Measurements from ENCODE around the gene SMIM38. TPM values are rescaled to one million over a fixed set of nuclear protein-coding genes. Genes with fewer than 3 reads are reported as not detected.

SMIM38 gene
- total and polyA plus RNA-seq, 2 experiments from 2014 or later, result 0.38 TPM; not detected in 1

DNA sequence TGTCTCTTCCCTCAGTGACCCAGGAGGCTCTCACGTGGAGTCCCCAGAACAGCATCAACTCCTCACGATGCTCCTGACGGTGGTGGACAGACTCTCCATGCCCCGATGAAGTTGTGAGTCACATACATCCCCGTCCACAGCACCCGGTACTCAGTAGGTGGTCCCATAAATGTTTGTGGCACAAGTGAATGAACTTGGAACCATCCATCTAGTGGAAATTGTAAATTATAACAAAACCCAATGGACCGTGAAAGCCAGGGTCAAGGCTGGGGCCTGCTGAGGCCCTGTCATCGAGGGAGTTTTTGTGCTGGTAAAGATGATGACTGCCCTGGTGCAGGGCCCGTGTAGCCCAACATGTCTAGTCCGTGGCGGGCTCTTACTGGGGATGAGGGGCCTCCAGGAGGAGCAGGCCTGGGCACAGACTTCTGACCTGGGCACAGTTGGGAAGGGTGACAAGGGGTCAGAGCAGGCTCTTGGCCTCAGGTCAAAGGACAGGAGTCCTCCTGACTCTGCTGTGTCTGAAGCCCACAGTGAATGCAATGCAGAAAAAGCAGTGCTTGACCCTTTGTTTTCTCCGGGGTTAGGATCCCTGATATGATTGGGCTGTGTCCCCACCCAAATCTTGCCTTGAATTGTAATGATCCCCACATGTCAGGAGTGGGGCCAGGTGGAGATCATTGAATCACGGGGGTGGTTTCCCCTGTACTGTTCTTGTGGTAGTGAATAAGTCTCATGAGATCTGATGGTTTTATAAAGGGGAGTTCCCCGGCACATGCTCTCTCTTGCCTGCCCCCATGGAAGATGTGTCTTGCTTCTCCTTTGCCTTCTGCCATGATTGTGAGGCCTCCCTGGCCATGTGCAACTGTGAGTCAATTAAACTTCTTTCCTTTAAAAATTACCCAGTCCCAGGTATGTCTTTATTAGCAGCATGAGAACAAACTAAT is 20.0 kb upstream of the SMIM38 start:
- no peaks in the 10 kb centered on the region for H3K27me3 ChIP-seq (ENCODE audit: insufficient read depth)
- Mint-ChIP-seq H3K27ac (no peak overlapping the region), H3K4me3 (no peak overlapping the region), H3K36me3 (ENCODE audit: low read depth) (peaks cover 12% of the 10 kb centered on the region; the same call in 2 of the 3 replicates), H3K27me3 (ENCODE audit: insufficient read depth, low read depth, poor library complexity) (peaks cover 11% of the 10 kb centered on the region), H3K4me1 (peaks cover 4% of the 10 kb centered on the region; the same call in 1 of the 3 replicates), H3K9me3 (peaks cover 17% of the 10 kb centered on the region)
- no peak for ATAC-seq
- peaks cover 8% of the 10 kb centered on the region for H3K36me3 ChIP-seq (ENCODE audit: insufficient read depth)
- no peaks in the 10 kb centered on the region for H3K9me2 ChIP-seq (ENCODE audit: insufficient read depth)
- H3K4me3 ChIP-seq, result no peak overlapping the region
- H3F3A ChIP-seq (replicated peaks; ENCODE audit: low read depth), result no peaks in the 10 kb centered on the region
- no peaks in the 10 kb centered on the region for H3K79me2 ChIP-seq (replicated peaks; ENCODE audit: insufficient read depth)
- no peak overlapping the region for H3K27ac ChIP-seq (ENCODE audit: low read depth)
- DNase-seq (ENCODE audit: low spot score), result no peak
- H2AFZ ChIP-seq, result no peak overlapping the region
- no peak for TF ChIP-seq JUNB (IDR thresholded peaks at IDR 0.05; ENCODE audit: unreplicated experiment)
- TF ChIP-seq, protein P1, sequence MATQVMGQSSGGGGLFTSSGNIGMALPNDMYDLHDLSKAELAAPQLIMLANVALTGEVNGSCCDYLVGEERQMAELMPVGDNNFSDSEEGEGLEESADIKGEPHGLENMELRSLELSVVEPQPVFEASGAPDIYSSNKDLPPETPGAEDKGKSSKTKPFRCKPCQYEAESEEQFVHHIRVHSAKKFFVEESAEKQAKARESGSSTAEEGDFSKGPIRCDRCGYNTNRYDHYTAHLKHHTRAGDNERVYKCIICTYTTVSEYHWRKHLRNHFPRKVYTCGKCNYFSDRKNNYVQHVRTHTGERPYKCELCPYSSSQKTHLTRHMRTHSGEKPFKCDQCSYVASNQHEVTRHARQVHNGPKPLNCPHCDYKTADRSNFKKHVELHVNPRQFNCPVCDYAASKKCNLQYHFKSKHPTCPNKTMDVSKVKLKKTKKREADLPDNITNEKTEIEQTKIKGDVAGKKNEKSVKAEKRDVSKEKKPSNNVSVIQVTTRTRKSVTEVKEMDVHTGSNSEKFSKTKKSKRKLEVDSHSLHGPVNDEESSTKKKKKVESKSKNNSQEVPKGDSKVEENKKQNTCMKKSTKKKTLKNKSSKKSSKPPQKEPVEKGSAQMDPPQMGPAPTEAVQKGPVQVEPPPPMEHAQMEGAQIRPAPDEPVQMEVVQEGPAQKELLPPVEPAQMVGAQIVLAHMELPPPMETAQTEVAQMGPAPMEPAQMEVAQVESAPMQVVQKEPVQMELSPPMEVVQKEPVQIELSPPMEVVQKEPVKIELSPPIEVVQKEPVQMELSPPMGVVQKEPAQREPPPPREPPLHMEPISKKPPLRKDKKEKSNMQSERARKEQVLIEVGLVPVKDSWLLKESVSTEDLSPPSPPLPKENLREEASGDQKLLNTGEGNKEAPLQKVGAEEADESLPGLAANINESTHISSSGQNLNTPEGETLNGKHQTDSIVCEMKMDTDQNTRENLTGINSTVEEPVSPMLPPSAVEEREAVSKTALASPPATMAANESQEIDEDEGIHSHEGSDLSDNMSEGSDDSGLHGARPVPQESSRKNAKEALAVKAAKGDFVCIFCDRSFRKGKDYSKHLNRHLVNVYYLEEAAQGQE (IDR thresholded peaks at IDR 0.05; ENCODE audit: unreplicated experiment), result no peak
- H3K4me2 ChIP-seq, result no peak overlapping the region
- no peaks in the 10 kb centered on the region for H4K20me1 ChIP-seq (replicated peaks; ENCODE audit: insufficient read depth)
- no peaks in the 10 kb centered on the region for H3K4me1 ChIP-seq (ENCODE audit: insufficient read depth)

DNA sequence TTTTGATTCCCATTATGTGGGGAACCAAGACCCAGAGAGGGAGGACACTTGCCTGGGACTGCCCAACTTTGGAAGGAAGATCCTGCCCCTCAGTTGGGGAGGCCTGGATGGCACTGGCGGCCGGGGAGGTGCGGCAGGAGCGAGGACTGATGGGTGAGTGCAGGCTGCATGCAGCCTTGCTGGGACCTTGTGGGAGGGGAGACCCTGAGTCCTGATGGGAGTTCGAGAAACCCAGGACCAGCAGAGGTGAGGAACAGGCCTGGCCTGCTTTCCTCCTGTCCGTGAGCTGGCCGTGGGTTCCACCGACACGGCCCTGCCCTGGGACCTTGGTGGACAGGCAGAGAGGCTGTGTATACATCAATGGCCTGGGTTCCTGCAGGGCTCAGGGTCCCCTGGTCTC is 19.3 kb upstream of the SMIM38 start:
- H3K36me3 ChIP-seq (ENCODE audit: insufficient read depth), result peaks cover 8% of the 10 kb centered on the region
- H3K4me1 ChIP-seq (ENCODE audit: insufficient read depth), result no peaks in the 10 kb centered on the region
- Mint-ChIP-seq H3K4me3 (no peak overlapping the region), H3K9me3 (peaks cover 17% of the 10 kb centered on the region), H3K36me3 (ENCODE audit: low read depth) (peaks cover 12% of the 10 kb centered on the region; the same call in 2 of the 3 replicates), H3K27ac (no peak overlapping the region), H3K4me1 (no peaks in the 10 kb centered on the region), H3K27me3 (ENCODE audit: insufficient read depth, low read depth, poor library complexity) (peaks cover 8% of the 10 kb centered on the region)
- no peak overlapping the region for H3K4me3 ChIP-seq
- H3F3A ChIP-seq (replicated peaks; ENCODE audit: low read depth), result no peaks in the 10 kb centered on the region
- no peak overlapping the region for H3K27ac ChIP-seq (ENCODE audit: low read depth)
- H3K79me2 ChIP-seq (replicated peaks; ENCODE audit: insufficient read depth), result no peaks in the 10 kb centered on the region
- no peak overlapping the region for H3K4me2 ChIP-seq
- no peak overlapping the region for H2AFZ ChIP-seq
- no peak for ATAC-seq
- H4K20me1 ChIP-seq (replicated peaks; ENCODE audit: insufficient read depth), result no peaks in the 10 kb centered on the region
- no peaks in the 10 kb centered on the region for H3K9me2 ChIP-seq (ENCODE audit: insufficient read depth)
- no peaks in the 10 kb centered on the region for H3K27me3 ChIP-seq (ENCODE audit: insufficient read depth)
- no peak for DNase-seq (ENCODE audit: low spot score)
- no peak for TF ChIP-seq EZH2phosphoT487 (IDR thresholded peaks at IDR 0.05; ENCODE audit: unreplicated experiment)
- no peak for TF ChIP-seq POLR2AphosphoS5 (IDR thresholded peaks at IDR 0.05; ENCODE audit: low read depth)
- TF ChIP-seq, protein P2, sequence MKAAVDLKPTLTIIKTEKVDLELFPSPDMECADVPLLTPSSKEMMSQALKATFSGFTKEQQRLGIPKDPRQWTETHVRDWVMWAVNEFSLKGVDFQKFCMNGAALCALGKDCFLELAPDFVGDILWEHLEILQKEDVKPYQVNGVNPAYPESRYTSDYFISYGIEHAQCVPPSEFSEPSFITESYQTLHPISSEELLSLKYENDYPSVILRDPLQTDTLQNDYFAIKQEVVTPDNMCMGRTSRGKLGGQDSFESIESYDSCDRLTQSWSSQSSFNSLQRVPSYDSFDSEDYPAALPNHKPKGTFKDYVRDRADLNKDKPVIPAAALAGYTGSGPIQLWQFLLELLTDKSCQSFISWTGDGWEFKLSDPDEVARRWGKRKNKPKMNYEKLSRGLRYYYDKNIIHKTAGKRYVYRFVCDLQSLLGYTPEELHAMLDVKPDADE (IDR thresholded peaks at IDR 0.05), result no peak
- no peak for TF ChIP-seq ZNF114 (CRISPR knock-in tag; IDR thresholded peaks at IDR 0.05)
- TF ChIP-seq, protein P1 (IDR thresholded peaks at IDR 0.05; ENCODE audit: unreplicated experiment), result no peak
- TF ChIP-seq EZH2 (IDR thresholded peaks at IDR 0.05; ENCODE audit: low read depth, unreplicated experiment), result no peak

Data from GM23338 (cell line).